Fibroblast of lung (primary cell): ENCODE data around the gene NECTIN1. TPM values are rescaled to one million over a fixed set of nuclear protein-coding genes. Genes with fewer than 3 reads are reported as not detected.

Source experiments
- DNase-seq, 2 donors: peaks; one replicate each; pipeline versions ENCODE4 v3.0.0 to v3.0.0-alpha.2; 2010; ENCODE audit warnings: low read depth in 2 of 2
- H2AFZ ChIP-seq: 2 replicates; pipeline ENCODE4 v1.5.1; 2012; ENCODE audit warnings: low read length, control low read depth, inconsistent platforms
- H3K27ac ChIP-seq: 2 replicates; pipeline ENCODE4 v1.5.1; 2011; ENCODE audit warnings: low read length, control low read depth; ENCODE audit not compliant: insufficient read depth
- H3K27me3 ChIP-seq: 2 replicates; pipeline ENCODE4 v1.5.1; 2011; ENCODE audit warnings: mild to moderate bottlenecking, low read length; ENCODE audit not compliant: control insufficient read depth, insufficient read depth
- H3K36me3 ChIP-seq: 2 replicates; pipeline ENCODE4 v1.5.1; 2011; ENCODE audit warnings: low read length; ENCODE audit not compliant: control insufficient read depth, insufficient read depth
- H3K4me1 ChIP-seq: 2 replicates; pipeline ENCODE4 v1.5.1; 2011; ENCODE audit warnings: low read length; ENCODE audit not compliant: control insufficient read depth, insufficient read depth; ENCODE audit errors: extremely low read depth
- H3K4me2 ChIP-seq: 2 replicates; pipeline ENCODE4 v1.5.1; 2011; ENCODE audit warnings: low read length, control low read depth; ENCODE audit not compliant: insufficient read depth; ENCODE audit errors: extremely low read depth
- H3K4me3 ChIP-seq, 4 experiments: fragments of 200-600 bp in 1 of 4; sonication (generic) in 1 of 4; replicated peaks in 1 of 4; 2 replicates each; pipeline ENCODE4 v1.5.1; 2011 to 2016; ENCODE audit warnings: low read length in 4 of 4, low read depth in 3 of 4, mild to moderate bottlenecking in 3 of 4, control low read depth in 2 of 4, inconsistent platforms in 1 of 4, mixed read lengths in 1 of 4; ENCODE audit not compliant: insufficient read depth in 1 of 4; ENCODE audit errors: control extremely low read depth in 1 of 4
- H3K79me2 ChIP-seq: 2 replicates; pipeline ENCODE4 v1.5.1; 2012; ENCODE audit warnings: mild to moderate bottlenecking, low read length, inconsistent platforms; ENCODE audit not compliant: control insufficient read depth, insufficient read depth
- H3K9ac ChIP-seq: 2 replicates; pipeline ENCODE4 v1.5.1; 2011; ENCODE audit warnings: mild to moderate bottlenecking, low read length, control low read depth; ENCODE audit not compliant: insufficient read depth
- H3K9me3 ChIP-seq: 2 replicates; pipeline ENCODE4 v1.5.1; 2012; ENCODE audit warnings: low read depth, low read length; ENCODE audit not compliant: control insufficient read depth, insufficient read depth
- H4K20me1 ChIP-seq: 2 replicates; pipeline ENCODE4 v1.5.1; 2011; ENCODE audit warnings: low read length; ENCODE audit not compliant: control insufficient read depth, insufficient read depth; ENCODE audit errors: extremely low read depth
- CTCF ChIP-seq, 2 donors: IDR thresholded peaks in 1 of 2; conservative IDR thresholded peaks in 1 of 2; 1 replicate in 1 of 2; 2 replicates in 1 of 2; pipeline ENCODE4 v1.5.1; 2011 to 2012; ENCODE audit warnings: low read length in 2 of 2, control low read depth in 1 of 2, inconsistent platforms in 1 of 2, low read depth in 1 of 2, mild to moderate bottlenecking in 1 of 2
- EZH2 ChIP-seq: IDR thresholded peaks from 2 replicates; pipeline ENCODE4 v1.5.1; 2012; ENCODE audit warnings: low read length, control low read depth, mild to moderate bottlenecking; ENCODE audit errors: missing control alignments
- polyA plus RNA-seq, 2 donors: library from polyadenylated mRNA; depleted of rRNA in 1 of 2; stranded (reverse) in 1 of 2; unstranded in 1 of 2; fragments of >200 nt; gene quantifications; 2 replicates each; pipeline ENCODE4 v1.2.1, GENCODE V29; 2011 to 2012; ENCODE audit warnings: missing spikeins in 1 of 2
- total RNA-seq: library from RNA; depleted of rRNA; stranded (reverse); fragments of >200 nt; gene quantifications from 2 replicates; pipeline ENCODE4 v1.2.1, GENCODE V29; 2014

Gene NECTIN1
- total and polyA plus RNA-seq, 2 donors (not counting 1 experiment from before 2014, with no cell fraction given), result 2.0 to 2.8 TPM

DNA sequence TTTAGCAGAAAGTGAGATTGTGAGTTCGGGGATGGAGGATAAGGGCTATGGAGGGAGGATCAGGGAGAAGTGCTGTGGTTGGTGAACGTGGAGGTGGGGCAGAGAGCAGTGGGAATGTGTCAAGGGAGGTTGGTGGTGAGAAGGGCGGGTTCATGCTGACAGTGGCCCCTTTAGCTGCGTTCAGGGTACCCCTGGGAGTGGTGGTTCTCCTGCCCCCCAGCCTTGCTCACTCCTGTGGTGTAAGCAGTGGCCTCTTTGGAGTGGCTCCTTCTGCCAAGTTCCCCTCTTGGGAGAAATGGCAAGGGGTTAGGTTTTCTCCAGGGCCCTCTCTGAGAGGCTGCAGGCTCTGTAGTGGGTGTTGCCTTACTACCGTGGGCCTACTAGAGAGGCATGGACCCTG, 16.1 kb upstream of the NECTIN1 start:
- Histone ChIP-seq H3K9me3 (no peaks in the 10 kb centered on the region), H3K27ac (no peak overlapping the region), H3K4me1 (no peaks in the 10 kb centered on the region), H4K20me1 (no peaks in the 10 kb centered on the region), H3K27me3 (peaks cover 38% of the 10 kb centered on the region), H2AFZ (no peak overlapping the region), H3K4me2 (no peak overlapping the region), H3K9ac (no peak overlapping the region), H3K36me3 (no peaks in the 10 kb centered on the region), H3K4me3 (no peak overlapping the region), H3K79me2 (no peaks in the 10 kb centered on the region)
- no peak for TF ChIP-seq CTCF (conservative IDR thresholded peaks at IDR 0.05 in 1 of 2, IDR thresholded peaks at IDR 0.05 in 1 of 2; ENCODE audit: low read depth in 1 of 2, low read length in 2 of 2)
- no peak for TF ChIP-seq EZH2
- DNase-seq, result no peak

- H3K4me2 ChIP-seq, result no peak overlapping the region
- DNase-seq, result no peak
Observed at GRCh38 chr11:119744577-119744976, 15.6 kb upstream of the NECTIN1 start.

DNA sequence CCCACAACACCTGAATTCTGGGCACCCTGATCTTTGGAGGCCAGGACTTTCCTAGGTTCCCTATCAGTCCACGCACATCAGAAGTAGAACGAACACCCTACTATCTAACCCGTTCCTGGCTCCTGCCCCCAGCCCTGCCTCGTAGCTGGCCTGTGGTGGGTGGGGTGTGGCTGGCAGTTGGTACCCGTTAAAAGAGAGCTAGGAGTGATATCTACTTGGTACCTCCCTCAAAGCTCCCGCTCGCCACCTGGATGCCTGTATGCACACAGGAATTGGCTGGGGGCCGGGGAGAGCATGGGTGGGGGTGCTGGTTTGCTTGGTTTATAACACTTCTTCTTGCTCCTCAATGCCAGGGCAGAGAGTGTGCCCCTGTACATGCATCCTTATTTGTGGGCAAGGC, 14.0 kb upstream of the NECTIN1 start:
- no peaks in the 10 kb centered on the region for H3K36me3 ChIP-seq
- H3K27me3 ChIP-seq, result peaks cover 37% of the 10 kb centered on the region
- H3K9ac ChIP-seq, result no peak overlapping the region
- H2AFZ ChIP-seq, result no peak overlapping the region
- H3K4me1 ChIP-seq, result no peaks in the 10 kb centered on the region
- no peak overlapping the region for H3K27ac ChIP-seq
- no peaks in the 10 kb centered on the region for H3K79me2 ChIP-seq
- TF ChIP-seq CTCF (conservative IDR thresholded peaks at IDR 0.05 in 1 of 2, IDR thresholded peaks at IDR 0.05 in 1 of 2; ENCODE audit: low read depth in 1 of 2, low read length in 2 of 2), result no peak
- no peak for TF ChIP-seq EZH2
- no peak overlapping the region for H3K4me3 ChIP-seq
- DNase-seq, result no peak
- H4K20me1 ChIP-seq, result no peaks in the 10 kb centered on the region
- H3K9me3 ChIP-seq, result no peaks in the 10 kb centered on the region
- no peak overlapping the region for H3K4me2 ChIP-seq

More at GRCh38 chr11:119744577-119744976, 15.6 kb upstream of the NECTIN1 start:
- H3K9ac ChIP-seq, result no peak overlapping the region
- H3K27ac ChIP-seq, result no peak overlapping the region
- no peak overlapping the region for H2AFZ ChIP-seq
- TF ChIP-seq EZH2 (no peak), CTCF (conservative IDR thresholded peaks at IDR 0.05 in 1 of 2, IDR thresholded peaks at IDR 0.05 in 1 of 2; ENCODE audit: low read depth in 1 of 2, low read length in 2 of 2) (no peak)
- H3K4me3 ChIP-seq, result no peak overlapping the region
- H3K79me2 ChIP-seq, result no peaks in the 10 kb centered on the region
- no peaks in the 10 kb centered on the region for H3K9me3 ChIP-seq
- no peaks in the 10 kb centered on the region for H4K20me1 ChIP-seq
- H3K36me3 ChIP-seq, result no peaks in the 10 kb centered on the region
- peaks cover 41% of the 10 kb centered on the region for H3K27me3 ChIP-seq
- no peaks in the 10 kb centered on the region for H3K4me1 ChIP-seq
